HepG2 (cell line): ENCODE results near the gene TRMT1. TPM values are rescaled to one million over a fixed set of nuclear protein-coding genes. Genes with fewer than 3 reads are reported as not detected.

Source experiments
- ARID2 ChIP-seq: sonication (generic); formaldehyde crosslinking; IDR thresholded peaks from 2 replicates; pipeline ENCODE4 v1.8.1; 2022; ENCODE audit warnings: mild to moderate bottlenecking, missing genetic modification reagents, borderline replicate concordance
- CSRNP1 ChIP-seq: sonication (generic); formaldehyde crosslinking; IDR thresholded peaks from 2 replicates; pipeline ENCODE4 v1.8.1; 2023; ENCODE audit warnings: mild to moderate bottlenecking, missing genetic modification reagents
- FOXM1 ChIP-seq: sonication (generic); formaldehyde crosslinking; IDR thresholded peaks from 2 replicates; pipeline ENCODE4 v1.5.0; 2020; ENCODE audit warnings: missing genetic modification reagents
- IRF1 ChIP-seq: sonication (generic); formaldehyde crosslinking; IDR thresholded peaks from 2 replicates; pipeline ENCODE4 v1.4.0; 2020; ENCODE audit warnings: low read depth, mild to moderate bottlenecking, missing genetic modification reagents
- KAT7 ChIP-seq: IDR thresholded peaks from 2 replicates; pipeline ENCODE4 v1.6.1; 2018; ENCODE audit warnings: borderline replicate concordance, missing compliant biosample characterization
- MXI1 ChIP-seq: IDR thresholded peaks from 3 replicates; pipeline ENCODE4 v1.6.1; 2012; ENCODE audit warnings: low read depth, low read length, inconsistent platforms, borderline replicate concordance
- NFYB ChIP-seq: sonication (generic); formaldehyde crosslinking; IDR thresholded peaks from 2 replicates; pipeline ENCODE4 v1.4.0; 2020; ENCODE audit warnings: missing genetic modification reagents
- NR1H2 ChIP-seq: sonication (generic); formaldehyde crosslinking; IDR thresholded peaks from 2 replicates; pipeline ENCODE4 v1.8.1; 2022; ENCODE audit warnings: low read depth, missing genetic modification reagents, borderline replicate concordance
- POLR2AphosphoS2 ChIP-seq: IDR thresholded peaks from 2 replicates; pipeline ENCODE4 v1.6.1; 2011; ENCODE audit warnings: low read depth, low read length, improper control_type of control experiment
- SSRP1 ChIP-seq: IDR thresholded peaks from 2 replicates; pipeline ENCODE4 v1.6.1; 2016; ENCODE audit warnings: control low read depth
- TP53 ChIP-seq: sonication (generic); formaldehyde crosslinking; conservative IDR thresholded peaks from 2 replicates; pipeline ENCODE4 v1.4.0; 2020; ENCODE audit warnings: missing genetic modification reagents
- ZNF12 ChIP-seq: sonication (generic); formaldehyde crosslinking; IDR thresholded peaks from 2 replicates; pipeline ENCODE4 v1.5.0; 2020; ENCODE audit warnings: missing genetic modification reagents
- ZNF263 ChIP-seq: sonication (generic); formaldehyde crosslinking; IDR thresholded peaks from 2 replicates; pipeline ENCODE4 v1.4.0; 2020; ENCODE audit warnings: missing genetic modification reagents
- ZNF546 ChIP-seq: sonication (generic); formaldehyde crosslinking; conservative IDR thresholded peaks from 2 replicates; pipeline ENCODE4 v1.8.1; 2023; ENCODE audit warnings: mild to moderate bottlenecking, missing genetic modification reagents
- ZNF570 ChIP-seq: sonication (generic); formaldehyde crosslinking; IDR thresholded peaks from 2 replicates; pipeline ENCODE4 v1.4.0; 2020; ENCODE audit warnings: mild to moderate bottlenecking, missing genetic modification reagents, borderline replicate concordance
- ZNF660 ChIP-seq: sonication (generic); formaldehyde crosslinking; IDR thresholded peaks from 2 replicates; pipeline ENCODE4 v1.5.1; 2020; ENCODE audit warnings: mild to moderate bottlenecking, low read depth, missing genetic modification reagents, borderline replicate concordance
- ZNF704 ChIP-seq: sonication (generic); formaldehyde crosslinking; IDR thresholded peaks from 2 replicates; pipeline ENCODE4 v1.8.1; 2023; ENCODE audit warnings: mild to moderate bottlenecking, inconsistent platforms, moderate library complexity, missing genetic modification reagents, borderline replicate concordance
- ZNF713 ChIP-seq: sonication (generic); formaldehyde crosslinking; IDR thresholded peaks from 2 replicates; pipeline ENCODE4 v1.4.0; 2020; ENCODE audit warnings: mild to moderate bottlenecking, missing genetic modification reagents
- ZNF784 ChIP-seq: sonication (generic); formaldehyde crosslinking; IDR thresholded peaks from 2 replicates; pipeline ENCODE4 v1.5.1; 2020; ENCODE audit warnings: missing genetic modification reagents, mild to moderate bottlenecking, borderline replicate concordance
- polyA plus RNA-seq, 8 experiments: library from polyadenylated mRNA; depleted of rRNA in 3 of 8; stranded (reverse) in 7 of 8; unstranded in 1 of 8; fragments of >200 nt; fragmentation: Illumina TruSeq in 4 of 8; extraction: Trizol in 4 of 8; gene quantifications; 2 replicates each; pipeline versions ENCODE4 v1.2.1 to v1.2.3, GENCODE V29; 2011 to 2016; ENCODE audit warnings: low read depth in 4 of 8, missing spikeins in 1 of 8, mixed read lengths in 1 of 8; ENCODE audit not compliant: insufficient read depth in 1 of 8
- total RNA-seq, 5 experiments: library from RNA; depleted of rRNA; stranded (reverse); fragments of >200 nt; fragmentation: Illumina TruSeq; extraction: Trizol; gene quantifications; 2 replicates each; pipeline ENCODE4 v1.2.3, GENCODE V29; 2016; ENCODE audit warnings: low read depth in 1 of 5
- TF ChIP-seq, protein P1 (sequence below): fragments of 450-650 bp; IDR thresholded peaks from 2 replicates; pipeline ENCODE4 v1.6.1; 2017; ENCODE audit warnings: mild to moderate bottlenecking
- TF ChIP-seq, protein P2 (sequence below): IDR thresholded peaks from 2 replicates; pipeline ENCODE4 v1.6.1; 2016; ENCODE audit warnings: control low read depth

TRMT1 gene
- total and polyA plus RNA-seq, 2 of the 13 experiments (the other 11 are each of a cell fraction or from before 2014, with no cell fraction given): 35.5 to 44.1 TPM

DNA sequence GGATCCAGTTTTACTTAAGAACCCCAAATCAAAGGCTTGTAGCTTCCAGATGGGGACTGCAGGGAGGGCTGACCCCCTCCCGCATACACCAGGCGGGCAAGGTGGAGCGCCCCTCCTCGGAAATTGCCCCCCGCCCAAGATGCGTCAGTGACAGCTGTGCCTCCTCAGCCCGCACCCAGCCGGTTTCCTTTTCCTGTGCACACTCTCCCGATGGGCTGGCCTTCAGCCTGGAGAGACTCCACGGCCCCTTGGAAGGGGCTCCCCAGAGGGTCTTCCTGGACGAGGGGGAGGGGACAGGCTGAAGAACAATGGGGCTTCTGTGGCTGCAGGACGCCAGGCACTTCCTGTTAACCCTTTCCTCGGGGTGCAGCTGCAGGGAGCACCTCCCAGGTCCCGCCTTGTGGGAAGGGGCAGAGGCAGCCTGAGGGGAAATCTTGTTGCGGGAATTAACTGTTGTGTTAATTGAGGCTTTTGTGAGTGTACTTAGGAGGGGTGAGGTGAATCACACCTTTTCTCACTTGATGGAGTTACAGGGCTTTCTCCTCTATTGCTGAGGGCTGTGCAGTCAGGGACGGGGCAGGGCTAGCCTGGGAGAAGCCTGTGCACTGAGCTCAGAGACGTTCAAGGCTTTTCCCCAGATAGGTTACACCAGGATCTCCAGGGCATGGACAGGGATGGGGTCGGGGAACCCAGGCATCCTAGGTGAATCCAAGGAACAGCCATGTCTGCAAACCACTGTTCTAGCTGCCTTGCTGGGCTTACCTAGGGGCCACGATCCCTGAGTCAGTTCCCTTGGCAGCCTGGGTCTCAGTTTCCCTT, 48.0 kb upstream of the TRMT1 start (continued):
- TF ChIP-seq POLR2AphosphoS2: no peak
- TF ChIP-seq IRF1 (CRISPR knock-in tag): 0 out of 2 replicates have a peak, but pooled peaks have one; percentile 31
- TF ChIP-seq, protein P1, sequence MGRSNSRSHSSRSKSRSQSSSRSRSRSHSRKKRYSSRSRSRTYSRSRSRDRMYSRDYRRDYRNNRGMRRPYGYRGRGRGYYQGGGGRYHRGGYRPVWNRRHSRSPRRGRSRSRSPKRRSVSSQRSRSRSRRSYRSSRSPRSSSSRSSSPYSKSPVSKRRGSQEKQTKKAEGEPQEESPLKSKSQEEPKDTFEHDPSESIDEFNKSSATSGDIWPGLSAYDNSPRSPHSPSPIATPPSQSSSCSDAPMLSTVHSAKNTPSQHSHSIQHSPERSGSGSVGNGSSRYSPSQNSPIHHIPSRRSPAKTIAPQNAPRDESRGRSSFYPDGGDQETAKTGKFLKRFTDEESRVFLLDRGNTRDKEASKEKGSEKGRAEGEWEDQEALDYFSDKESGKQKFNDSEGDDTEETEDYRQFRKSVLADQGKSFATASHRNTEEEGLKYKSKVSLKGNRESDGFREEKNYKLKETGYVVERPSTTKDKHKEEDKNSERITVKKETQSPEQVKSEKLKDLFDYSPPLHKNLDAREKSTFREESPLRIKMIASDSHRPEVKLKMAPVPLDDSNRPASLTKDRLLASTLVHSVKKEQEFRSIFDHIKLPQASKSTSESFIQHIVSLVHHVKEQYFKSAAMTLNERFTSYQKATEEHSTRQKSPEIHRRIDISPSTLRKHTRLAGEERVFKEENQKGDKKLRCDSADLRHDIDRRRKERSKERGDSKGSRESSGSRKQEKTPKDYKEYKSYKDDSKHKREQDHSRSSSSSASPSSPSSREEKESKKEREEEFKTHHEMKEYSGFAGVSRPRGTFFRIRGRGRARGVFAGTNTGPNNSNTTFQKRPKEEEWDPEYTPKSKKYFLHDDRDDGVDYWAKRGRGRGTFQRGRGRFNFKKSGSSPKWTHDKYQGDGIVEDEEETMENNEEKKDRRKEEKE: no peak
- 0 out of 2 replicates have a peak, but pooled peaks have one; percentile 13 for TF ChIP-seq ZNF546 (CRISPR knock-in tag)
- peak; percentile 36; the same call in 1 of the 2 replicates for TF ChIP-seq CSRNP1
- peak; percentile 17; the same call in 1 of the 2 replicates for TF ChIP-seq NFYB (CRISPR knock-in tag)
- TF ChIP-seq, protein P2, sequence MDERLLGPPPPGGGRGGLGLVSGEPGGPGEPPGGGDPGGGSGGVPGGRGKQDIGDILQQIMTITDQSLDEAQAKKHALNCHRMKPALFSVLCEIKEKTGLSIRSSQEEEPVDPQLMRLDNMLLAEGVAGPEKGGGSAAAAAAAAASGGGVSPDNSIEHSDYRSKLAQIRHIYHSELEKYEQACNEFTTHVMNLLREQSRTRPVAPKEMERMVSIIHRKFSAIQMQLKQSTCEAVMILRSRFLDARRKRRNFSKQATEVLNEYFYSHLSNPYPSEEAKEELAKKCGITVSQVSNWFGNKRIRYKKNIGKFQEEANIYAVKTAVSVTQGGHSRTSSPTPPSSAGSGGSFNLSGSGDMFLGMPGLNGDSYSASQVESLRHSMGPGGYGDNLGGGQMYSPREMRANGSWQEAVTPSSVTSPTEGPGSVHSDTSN (CRISPR knock-in tag): no peak
- TF ChIP-seq SSRP1 (CRISPR knock-in tag): 0 out of 2 replicates have a peak, but pooled peaks have one; percentile 62
- no peak for TF ChIP-seq TP53
- no peak for TF ChIP-seq NR1H2 (CRISPR knock-in tag)
- no peak for TF ChIP-seq ZNF570
- TF ChIP-seq ZNF660: no peak
- no peak for TF ChIP-seq ZNF704
- TF ChIP-seq FOXM1: no peak
- TF ChIP-seq ZNF12: no peak
- no peak for TF ChIP-seq ARID2 (CRISPR knock-in tag)
- no peak for TF ChIP-seq ZNF784 (CRISPR knock-in tag)
- no peak for TF ChIP-seq ZNF713
- TF ChIP-seq MXI1: peak; percentile 52; the same call in 1 of the 3 replicates
- TF ChIP-seq ZNF263 (CRISPR knock-in tag): peak; percentile 99
- no peak for TF ChIP-seq KAT7 (CRISPR knock-in tag)
